GM23338 (cell line): ENCODE data around the gene ALPI. TPM values are rescaled to one million over a fixed set of nuclear protein-coding genes. Genes with fewer than 3 reads are reported as not detected.
"Not testable (repeated sequence)": the region's sequence is repeated elsewhere in the genome, so short reads cannot be mapped to it uniquely, and the experiment has no call there.

ENCODE experiments used
- ATAC-seq: fragments of 200-7000 bp; cut with Tn5 transposase; 3 replicates; pipeline ENCODE4 v1.9.1; 2020
- DNase-seq: peaks from one replicate; pipeline ENCODE4 v3.0.0-alpha.2; 2015; ENCODE audit warnings: low spot score
- H2AFZ ChIP-seq: fragments of 200-600 bp; sonication (generic); 2 replicates; pipeline ENCODE4 v1.8.0; 2016; ENCODE audit warnings: antibody characterized with exemption, mild to moderate bottlenecking, moderate library complexity
- H3F3A ChIP-seq: fragments of 200-600 bp; sonication (generic); replicated peaks from 2 replicates; pipeline ENCODE4 v1.8.0; 2017; ENCODE audit warnings: antibody characterized with exemption, mixed run types, low read depth
- H3K27ac ChIP-seq: fragments of 200-600 bp; sonication (generic); 2 replicates; pipeline ENCODE4 v1.6.1; 2016; ENCODE audit warnings: low read depth
- H3K27me3 ChIP-seq: fragments of 200-600 bp; sonication (generic); 2 replicates; pipeline ENCODE4 v1.8.0; 2016; ENCODE audit warnings: mild to moderate bottlenecking, mixed run types, moderate library complexity; ENCODE audit not compliant: insufficient read depth
- H3K36me3 ChIP-seq: fragments of 200-600 bp; sonication (generic); 2 replicates; pipeline ENCODE4 v1.8.0; 2016; ENCODE audit warnings: mild to moderate bottlenecking; ENCODE audit not compliant: insufficient read depth
- H3K4me1 ChIP-seq: fragments of 200-600 bp; sonication (generic); 2 replicates; pipeline ENCODE4 v1.8.0; 2016; ENCODE audit warnings: mild to moderate bottlenecking, moderate library complexity; ENCODE audit not compliant: insufficient read depth
- H3K4me2 ChIP-seq: fragments of 200-600 bp; sonication (generic); 2 replicates; pipeline ENCODE4 v1.7.1; 2017; ENCODE audit warnings: mixed run types
- H3K4me3 ChIP-seq: fragments of 200-600 bp; sonication (generic); 2 replicates; pipeline ENCODE4 v1.6.1; 2016; ENCODE audit warnings: mixed run types
- H3K79me2 ChIP-seq: fragments of 200-600 bp; sonication (generic); replicated peaks from 2 replicates; pipeline ENCODE4 v1.8.0; 2017; ENCODE audit warnings: mild to moderate bottlenecking; ENCODE audit not compliant: insufficient read depth
- H3K9me2 ChIP-seq: fragments of 200-600 bp; sonication (generic); 2 replicates; pipeline ENCODE4 v1.8.0; 2017; ENCODE audit not compliant: insufficient read depth
- H4K20me1 ChIP-seq: fragments of 200-600 bp; sonication (generic); replicated peaks from 2 replicates; pipeline ENCODE4 v1.8.0; 2017; ENCODE audit warnings: mild to moderate bottlenecking; ENCODE audit not compliant: insufficient read depth
- H3K27ac Mint-ChIP-seq: 2 replicates; pipeline ENCODE4 v1.8.0; 2020; ENCODE audit warnings: inconsistent platforms, mild to moderate bottlenecking, moderate library complexity, mixed read lengths
- H3K27me3 Mint-ChIP-seq: 3 replicates; pipeline ENCODE4 v1.8.0; 2022; ENCODE audit warnings: low read depth, mild to moderate bottlenecking, moderate library complexity, mixed read lengths, inconsistent platforms; ENCODE audit not compliant: insufficient read depth, poor library complexity
- H3K36me3 Mint-ChIP-seq: 3 replicates; pipeline ENCODE4 v1.8.0; 2021; ENCODE audit warnings: low read depth, mild to moderate bottlenecking, inconsistent platforms, moderate library complexity, mixed read lengths
- H3K4me1 Mint-ChIP-seq: 3 replicates; pipeline ENCODE4 v1.8.0; 2020; ENCODE audit warnings: mild to moderate bottlenecking, inconsistent platforms, mixed read lengths
- H3K4me3 Mint-ChIP-seq: 3 replicates; pipeline ENCODE4 v1.8.0; 2021; ENCODE audit warnings: moderate library complexity, mild to moderate bottlenecking, inconsistent platforms, mixed read lengths
- H3K9me3 Mint-ChIP-seq: 3 replicates; pipeline ENCODE4 v1.8.0; 2020; ENCODE audit warnings: moderate library complexity, mild to moderate bottlenecking, inconsistent platforms, mixed read lengths
- NANOG ChIP-seq: IDR thresholded peaks from 2 replicates; pipeline ENCODE4 v1.6.1; 2016; ENCODE audit warnings: antibody characterized with exemption, borderline replicate concordance
- POLR2AphosphoS5 ChIP-seq: IDR thresholded peaks from 2 replicates; pipeline ENCODE4 v1.6.1; 2016; ENCODE audit warnings: antibody characterized with exemption, low read depth
- polyA plus RNA-seq: library from polyadenylated mRNA; unstranded; fragments of >200 nt; fragmentation: Nextera tagmentation; extraction: Ambion mirVana; gene quantifications from 2 replicates; pipeline ENCODE4 v1.2.1, GENCODE V29; 2016
- total RNA-seq: library from RNA; depleted of rRNA; stranded (reverse); fragments of >200 nt; shearing (Covaris generic); gene quantifications from 2 replicates; pipeline ENCODE4 v1.2.3, GENCODE V29; 2014

The ALPI gene
- total and polyA plus RNA-seq, 2 experiments from 2014 or later = not detected

DNA sequence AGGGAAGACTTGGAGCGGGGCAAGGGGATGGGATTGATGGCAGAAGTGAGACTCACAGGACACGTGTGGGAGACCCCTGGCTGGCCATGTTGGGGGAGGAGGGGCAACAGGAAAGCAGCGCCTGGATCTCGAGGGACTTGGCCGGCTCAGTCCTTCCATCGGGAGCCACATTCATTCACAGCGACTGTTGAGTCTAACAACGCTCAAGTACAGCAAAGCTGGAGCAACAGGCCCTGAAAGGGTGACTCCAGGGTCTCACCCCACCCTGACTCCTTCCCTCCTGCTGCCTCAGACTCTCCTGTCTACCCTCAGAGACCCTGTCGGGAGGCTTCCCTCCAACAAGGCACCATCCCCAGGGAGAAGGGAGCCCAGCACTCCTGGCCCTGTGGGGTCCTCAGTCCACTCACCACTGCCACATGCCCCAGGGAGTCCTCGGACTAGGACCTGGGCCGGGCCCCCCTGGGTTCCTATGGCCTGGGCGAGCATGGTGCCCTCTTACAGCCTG, 14.8 kb upstream of the ALPI start (continued):
- TF ChIP-seq POLR2AphosphoS5 (no peak), NANOG (no peak)

DNA sequence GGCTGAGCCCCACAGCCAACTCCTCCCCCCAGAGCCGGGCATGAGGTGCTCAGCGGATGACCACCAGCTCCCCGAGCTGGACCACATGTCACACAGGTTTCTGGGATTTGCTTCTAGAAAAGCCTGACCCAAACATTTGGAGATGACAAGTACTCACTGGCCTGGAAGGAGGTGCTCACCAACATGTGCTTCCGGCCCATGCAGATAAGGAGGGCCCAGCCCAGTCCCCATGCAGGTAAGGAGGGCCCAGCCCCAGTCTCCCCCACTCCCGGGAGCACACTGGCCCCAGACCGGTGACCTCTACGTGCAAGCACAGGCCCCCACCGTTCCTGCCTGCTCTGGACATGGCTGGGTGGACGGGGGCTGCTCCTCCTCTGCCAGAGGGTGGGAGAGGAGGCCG, 14.0 kb upstream of the ALPI start:
- H3K27me3 ChIP-seq, H3F3A ChIP-seq, DNase-seq, H3K27ac Mint-ChIP-seq, H3K27ac ChIP-seq, H3K36me3 ChIP-seq, H3K4me1 ChIP-seq, ATAC-seq, H3K79me2 ChIP-seq, H3K4me3 ChIP-seq, H3K36me3 Mint-ChIP-seq, H4K20me1 ChIP-seq, H3K4me1 Mint-ChIP-seq, H3K4me3 Mint-ChIP-seq, H2AFZ ChIP-seq, H3K4me2 ChIP-seq, H3K9me2 ChIP-seq, H3K9me3 Mint-ChIP-seq: not testable (repeated sequence)
- H3K27me3 Mint-ChIP-seq = peaks cover 13% of the 10 kb centered on the region

DNA sequence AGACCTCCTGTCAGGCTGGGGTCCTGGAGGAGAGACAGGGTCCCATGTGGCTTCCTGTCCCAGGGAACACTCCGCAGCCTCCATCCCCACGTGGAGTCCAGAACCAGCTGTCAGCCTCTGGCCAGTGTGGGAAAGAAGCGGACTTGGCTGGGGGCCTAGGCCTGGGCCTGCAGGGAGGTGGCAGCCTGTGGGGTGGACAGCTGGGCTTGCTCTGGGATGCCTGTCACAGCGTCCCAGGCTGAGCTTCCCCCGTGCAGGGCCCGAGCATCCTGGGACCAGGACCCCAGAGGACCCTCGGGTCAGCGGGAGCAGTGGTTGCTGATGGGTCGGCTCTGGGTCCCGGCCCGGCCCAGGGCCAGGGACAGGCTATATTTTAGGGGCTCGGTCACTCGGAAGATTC, 13.5 kb upstream of the ALPI start:
- not testable (repeated sequence) for H3K9me2 ChIP-seq, H3K4me1 Mint-ChIP-seq, H3K9me3 Mint-ChIP-seq, H3K27ac ChIP-seq, H2AFZ ChIP-seq, H3K36me3 Mint-ChIP-seq, H3K4me3 ChIP-seq, H4K20me1 ChIP-seq, ATAC-seq, H3K27me3 ChIP-seq, DNase-seq, H3K36me3 ChIP-seq, H3K4me2 ChIP-seq, H3K4me3 Mint-ChIP-seq, H3K27ac Mint-ChIP-seq, H3F3A ChIP-seq, H3K79me2 ChIP-seq, H3K4me1 ChIP-seq
- peaks cover 16% of the 10 kb centered on the region for H3K27me3 Mint-ChIP-seq

DNA sequence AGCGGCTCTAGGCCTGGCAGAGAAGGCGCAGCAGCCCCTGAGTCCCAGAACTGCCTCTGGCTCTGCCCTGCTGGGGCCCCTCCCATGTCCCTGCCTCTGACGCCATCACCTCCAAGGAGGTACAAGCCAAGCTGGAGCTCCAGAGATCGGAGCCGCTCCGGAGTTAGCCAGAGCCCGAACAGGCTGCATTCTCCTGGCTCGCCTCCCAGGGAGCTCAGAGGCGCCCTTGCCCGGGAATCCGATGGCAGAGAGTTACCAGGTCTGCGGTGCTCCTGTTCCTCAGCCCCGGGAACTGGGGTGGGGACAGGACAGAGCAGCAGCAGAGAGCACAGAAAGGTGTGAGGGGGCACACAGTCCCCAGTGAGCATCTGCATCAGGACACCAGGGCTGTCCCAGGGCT, 12.9 kb upstream of the ALPI start:
- H3K27me3 ChIP-seq, ATAC-seq, H3K36me3 Mint-ChIP-seq, H3K4me3 Mint-ChIP-seq, H3K4me3 ChIP-seq, DNase-seq, H2AFZ ChIP-seq, H3K27ac ChIP-seq, H3K9me3 Mint-ChIP-seq, H3K4me2 ChIP-seq, H4K20me1 ChIP-seq, H3K79me2 ChIP-seq, H3K4me1 ChIP-seq, H3K27ac Mint-ChIP-seq, H3F3A ChIP-seq, H3K4me1 Mint-ChIP-seq, H3K9me2 ChIP-seq, H3K36me3 ChIP-seq: not testable (repeated sequence)
- H3K27me3 Mint-ChIP-seq = peaks cover 14% of the 10 kb centered on the region

DNA sequence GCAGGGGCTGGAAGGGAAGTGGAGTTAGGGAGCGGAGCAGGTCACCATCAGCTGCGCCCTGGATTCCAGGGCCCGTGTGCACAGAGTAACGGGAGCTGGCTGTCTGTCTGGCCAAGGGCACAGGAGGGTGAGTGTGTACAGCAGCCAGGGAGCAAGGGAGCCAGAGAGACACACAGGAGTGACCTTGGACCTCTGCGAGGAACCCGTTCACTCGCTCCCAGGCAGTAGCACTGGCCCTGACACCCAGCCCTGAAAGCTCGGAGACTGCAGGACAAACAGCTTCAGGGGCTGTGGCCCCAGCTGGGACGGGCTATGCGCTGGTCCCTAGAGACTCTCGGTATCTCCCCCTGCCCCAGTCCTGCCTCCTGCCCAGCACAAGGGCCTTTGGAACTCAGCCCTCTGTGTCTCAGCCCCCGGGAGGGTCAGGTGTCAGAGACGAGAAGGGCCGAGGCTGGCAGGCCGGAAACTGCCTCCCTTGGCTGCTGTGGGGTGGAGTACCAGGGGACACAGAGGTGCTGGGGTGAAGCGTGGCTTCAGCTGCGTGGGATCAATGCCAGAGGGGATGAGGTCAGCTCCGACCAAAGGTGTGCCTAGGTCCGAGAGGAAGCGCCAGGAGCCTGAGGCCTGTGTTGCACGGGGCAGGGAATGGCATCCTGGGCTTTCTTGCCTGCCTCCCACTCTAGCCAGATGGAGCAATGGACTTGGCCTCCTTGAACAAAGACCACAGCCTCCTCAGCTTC, 12.1 kb upstream of the ALPI start:
- H3K27me3 ChIP-seq, H3F3A ChIP-seq, H3K79me2 ChIP-seq, H4K20me1 ChIP-seq, H3K4me1 Mint-ChIP-seq, H3K27ac ChIP-seq, H3K4me3 Mint-ChIP-seq, H3K9me2 ChIP-seq, H3K36me3 Mint-ChIP-seq, H3K4me2 ChIP-seq, H3K9me3 Mint-ChIP-seq, ATAC-seq, DNase-seq, H3K4me1 ChIP-seq, H3K4me3 ChIP-seq, H3K36me3 ChIP-seq: not testable (repeated sequence)
- peaks cover 14% of the 10 kb centered on the region for H3K27me3 Mint-ChIP-seq
- H2AFZ ChIP-seq = peak overlapping the region; percentile 89
- H3K27ac Mint-ChIP-seq = 0 out of 2 replicates have a peak overlapping the region, but pooled peaks have one; percentile 40
